ENCODE measurements around the gene FOCAD. TPM values are rescaled to one million over a fixed set of nuclear protein-coding genes. Genes with fewer than 3 reads are reported as not detected.

Gene FOCAD
- total RNA-seq, 1 donor from 2014 or later, result 52.5 TPM

DNA sequence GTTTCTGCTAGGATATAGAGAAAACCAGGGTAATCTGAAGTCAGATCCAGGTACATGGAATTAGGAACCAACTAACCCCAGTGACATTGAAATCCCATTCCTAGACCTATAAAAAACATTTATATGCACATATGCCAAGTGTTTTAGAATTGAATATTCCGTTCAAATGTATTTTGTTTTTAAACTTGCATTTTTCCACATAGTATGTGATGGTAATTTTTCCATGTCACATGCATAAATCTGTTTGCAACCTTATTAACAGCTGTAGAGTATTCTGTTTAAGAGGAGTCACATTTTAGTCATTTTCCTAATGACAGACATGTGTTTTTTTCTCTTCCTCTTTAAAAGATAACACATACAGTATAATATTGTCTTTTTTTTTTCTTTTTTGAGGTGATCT lies 50.2 kb downstream of the FOCAD start:
- no peak for DNase-seq (ENCODE audit: low spot score)

- DNase-seq (ENCODE audit: low spot score), result no peak
These were observed 56.2 kb downstream of the FOCAD start for GRCh38 chr9:20740304-20740703.

GRCh38 chr9:20740929-20741582 lies 57.0 kb downstream of the FOCAD start:
- DNase-seq (ENCODE audit: low spot score), result no peak

- DNase-seq (ENCODE audit: low spot score), result no peak
These were observed 58.8 kb downstream of the FOCAD start for GRCh38 chr9:20742833-20743232.

DNA sequence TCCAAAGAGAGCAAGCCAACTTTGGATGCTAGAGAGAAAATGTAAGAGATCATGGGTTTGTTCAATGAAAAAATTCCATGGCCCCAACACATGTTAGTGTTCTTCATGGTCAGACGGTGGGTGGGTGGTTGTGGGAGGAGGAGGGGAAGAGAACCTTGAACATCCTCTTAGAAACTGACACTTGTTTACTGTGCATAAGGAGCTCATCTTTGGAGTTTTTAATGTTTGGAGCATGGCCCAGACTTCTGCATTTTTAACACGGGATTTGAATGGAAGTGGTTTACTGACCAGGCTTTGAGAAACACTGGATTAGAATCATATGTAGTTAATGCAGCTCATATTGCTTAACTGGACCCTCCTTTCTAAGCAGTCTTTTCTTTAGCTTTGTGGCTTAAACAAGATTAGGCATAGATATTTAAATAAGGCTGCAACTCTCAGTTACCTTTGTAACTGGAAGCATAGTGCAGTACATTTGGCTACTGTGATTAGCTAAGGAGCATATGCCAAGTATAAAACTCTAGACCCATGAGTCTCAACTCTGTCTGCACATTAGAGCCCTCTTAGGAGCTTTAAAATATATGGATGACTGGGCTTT lies 60.1 kb downstream of the FOCAD start:
- DNase-seq (ENCODE audit: low spot score), result peak; percentile 9

GRCh38 chr9:20746967-20747366 lies 62.9 kb downstream of the FOCAD start:
- DNase-seq (ENCODE audit: low spot score), result no peak

DNA sequence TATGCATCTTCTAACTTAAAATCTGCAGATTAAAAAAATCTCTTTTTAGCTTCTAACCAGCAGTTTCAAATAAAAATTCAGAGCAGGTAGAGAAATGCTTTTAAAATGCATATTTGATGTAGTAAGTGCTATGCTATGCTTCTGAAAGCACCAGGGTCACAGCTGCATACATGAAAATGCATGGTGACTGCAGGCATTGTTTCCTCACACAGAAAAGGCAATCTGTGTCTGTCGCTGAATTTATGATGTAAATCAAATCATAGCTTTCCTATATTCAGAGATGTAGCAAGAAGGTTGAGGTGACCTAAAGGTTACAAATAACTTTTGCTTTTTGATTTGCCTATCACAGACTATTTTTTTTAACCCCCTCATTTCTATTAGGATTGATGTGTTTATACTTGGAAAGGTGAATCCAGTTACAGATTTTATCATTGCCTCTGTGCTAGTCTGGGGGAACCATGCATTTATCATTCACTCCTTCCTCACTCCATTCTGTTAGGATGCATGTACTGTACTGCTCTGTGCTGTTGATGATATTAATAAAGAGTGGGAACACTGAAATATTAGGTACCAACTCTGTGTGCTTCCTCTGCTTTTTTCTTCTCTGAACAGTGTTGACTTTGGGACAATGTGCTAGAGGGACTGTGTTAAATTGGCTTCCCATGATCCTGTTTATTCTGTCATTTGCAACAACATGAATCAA lies 65.6 kb downstream of the FOCAD start:
- no peak for DNase-seq (ENCODE audit: low spot score)

DNA sequence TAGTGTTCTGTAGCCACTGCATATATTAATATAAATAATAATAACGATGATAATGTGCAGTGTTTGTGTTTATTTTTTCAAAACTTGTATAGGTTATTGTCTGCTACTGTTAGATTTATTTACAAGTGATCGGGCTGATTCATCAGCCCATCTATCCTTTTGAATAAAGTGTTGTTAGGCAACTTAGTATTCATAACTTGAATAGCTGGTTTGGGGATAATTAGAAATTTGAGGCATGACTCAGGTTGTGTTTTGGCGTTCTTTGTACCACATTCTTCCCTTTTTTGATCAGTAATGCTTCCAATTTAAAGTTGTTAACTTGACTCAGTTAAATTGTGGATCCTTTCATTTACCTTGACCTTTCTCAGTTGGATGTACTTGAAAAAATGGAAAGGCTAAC lies 69.7 kb downstream of the FOCAD start:
- DNase-seq (ENCODE audit: low spot score), result no peak

DNA sequence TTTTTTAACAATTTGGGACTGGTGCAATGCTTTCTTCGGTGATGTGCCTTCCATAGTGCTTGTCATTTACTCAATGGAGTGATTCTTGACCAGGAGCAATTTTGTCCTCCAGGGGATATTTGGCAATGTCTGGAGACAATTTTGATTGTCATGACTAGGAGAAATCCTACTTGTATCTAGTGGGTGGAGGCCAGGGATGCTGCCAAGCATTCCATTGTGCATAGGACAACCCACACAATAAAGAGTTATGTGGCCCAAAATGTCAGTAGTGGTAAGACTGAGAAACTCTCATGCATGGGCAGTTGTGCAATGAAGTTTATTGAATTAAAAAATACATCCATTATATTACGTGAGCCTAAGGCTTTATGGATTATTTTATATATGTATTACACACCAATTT lies 70.5 kb downstream of the FOCAD start:
- DNase-seq (ENCODE audit: low spot score), result no peak

- peak; percentile 45 for DNase-seq (ENCODE audit: low spot score)
These were observed 76.3 kb downstream of the FOCAD start for GRCh38 chr9:20760246-20760891.

DNA sequence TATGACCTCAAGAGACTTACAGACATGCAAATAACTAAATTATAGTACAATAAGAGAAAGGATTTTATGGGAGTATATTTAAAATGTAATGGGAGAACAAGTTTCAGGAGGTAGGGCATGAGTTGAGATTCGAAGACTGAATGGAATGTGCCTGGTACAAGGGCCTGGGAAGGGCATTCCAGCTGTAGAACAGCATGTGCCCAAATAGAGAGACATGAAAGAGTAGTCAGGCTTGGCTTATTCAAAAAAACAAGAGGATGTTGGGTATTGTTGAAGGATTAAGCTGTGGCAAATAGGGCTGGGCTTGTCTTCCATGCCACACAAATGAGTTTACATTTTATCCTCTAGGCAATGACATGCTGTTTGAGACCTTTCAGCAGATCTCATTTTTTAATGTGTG lies 86.9 kb downstream of the FOCAD start:
- no peak for DNase-seq (ENCODE audit: low spot score)

- DNase-seq (ENCODE audit: low spot score), result no peak
These were observed 87.7 kb downstream of the FOCAD start for GRCh38 chr9:20771729-20772128.

- no peak for DNase-seq (ENCODE audit: low spot score)
These were observed 91.6 kb downstream of the FOCAD start for GRCh38 chr9:20775683-20776082.

DNA sequence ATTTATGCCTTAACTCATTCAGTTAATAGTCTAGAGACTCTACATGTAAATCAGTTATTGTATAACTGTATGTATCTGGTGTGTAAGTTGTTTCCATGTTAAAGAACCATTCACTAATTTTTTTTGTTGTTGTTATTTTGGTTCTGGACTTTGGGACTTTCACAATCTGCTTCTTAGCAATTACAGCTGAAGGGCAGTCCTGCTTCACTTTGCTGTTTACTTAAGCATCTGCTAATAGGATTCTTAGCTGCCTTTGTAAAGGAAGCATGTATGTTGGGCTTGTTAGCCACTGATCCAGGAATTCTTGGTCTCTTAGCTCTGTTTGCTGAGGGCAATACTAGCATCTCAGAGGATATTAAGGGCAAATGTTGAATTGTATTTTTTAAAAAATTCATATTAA lies 97.0 kb downstream of the FOCAD start:
- DNase-seq (ENCODE audit: low spot score), result no peak

GRCh38 chr9:20782289-20782688 lies 98.2 kb downstream of the FOCAD start:
- no peak for DNase-seq (ENCODE audit: low spot score)

DNA sequence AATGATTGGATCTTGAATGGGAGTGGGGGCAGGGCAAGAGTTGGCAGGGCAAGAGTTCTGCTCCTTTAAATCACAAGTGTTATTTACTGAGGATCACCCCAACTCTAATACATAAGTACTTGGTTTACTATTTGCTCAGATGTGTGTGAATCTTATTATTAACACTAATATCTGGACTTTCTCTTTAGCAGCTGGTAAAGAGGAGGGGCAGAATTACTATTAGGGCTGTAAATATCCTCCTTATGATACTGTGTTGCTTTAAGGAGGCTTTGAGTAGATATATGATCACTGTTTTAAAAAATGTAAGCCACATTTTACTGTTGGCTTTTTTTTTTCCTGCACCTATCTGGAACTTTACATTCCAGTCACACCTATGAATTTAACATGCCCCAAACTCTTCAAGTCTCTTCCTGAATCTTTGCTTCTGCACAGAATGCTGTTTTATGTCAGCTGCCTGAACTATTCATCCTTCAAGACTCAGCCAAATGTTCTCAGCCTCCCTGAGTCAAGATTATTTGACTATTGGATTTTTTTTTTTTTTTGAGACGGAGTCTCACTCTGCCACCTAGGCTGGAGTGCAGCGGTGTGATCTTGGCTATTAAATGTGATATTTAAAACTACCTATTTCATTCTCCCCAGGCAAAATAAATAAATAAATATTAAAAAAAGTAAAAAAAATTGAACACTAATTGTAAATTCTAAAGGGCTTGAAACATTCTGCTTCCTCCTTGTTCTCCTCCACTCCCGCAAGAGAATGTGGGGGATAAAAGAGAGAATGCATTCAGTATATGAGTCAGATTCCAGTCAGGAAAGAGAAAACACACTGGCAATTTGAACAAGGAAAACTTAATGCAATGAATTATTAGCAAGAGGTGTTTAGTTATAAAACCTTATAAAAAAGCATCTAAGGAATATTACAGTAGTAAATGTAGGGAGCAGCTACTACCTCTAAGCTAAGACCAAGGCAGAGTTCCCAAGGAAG lies 99.3 kb downstream of the FOCAD start:
- peak; percentile 75 for DNase-seq (ENCODE audit: low spot score)

DNA sequence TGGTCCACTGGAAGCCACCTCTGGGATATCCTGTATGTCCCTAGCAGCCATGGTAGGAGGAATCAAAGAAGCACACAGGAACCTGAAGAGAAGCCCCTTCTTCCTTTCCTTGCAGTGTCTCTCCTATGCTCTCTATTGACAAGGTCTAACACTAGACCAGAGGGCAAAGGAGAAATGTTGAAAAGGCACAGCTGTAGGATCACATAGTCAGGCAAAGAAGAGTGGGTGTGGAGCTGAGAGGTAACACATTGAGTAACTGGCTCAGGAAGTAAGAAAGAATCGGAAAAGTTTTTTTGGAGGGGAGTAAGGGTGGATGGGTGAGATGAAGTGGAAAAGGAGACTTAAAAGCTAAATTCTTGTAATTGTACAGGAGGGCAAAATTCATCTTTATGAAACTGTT lies 100.1 kb downstream of the FOCAD start:
- DNase-seq (ENCODE audit: low spot score), result no peak

GRCh38 chr9:20786807-20787206 lies 102.7 kb downstream of the FOCAD start:
- DNase-seq (ENCODE audit: low spot score), result no peak

GRCh38 chr9:20788526-20789451 lies 104.7 kb downstream of the FOCAD start:
- no peak for DNase-seq (ENCODE audit: low spot score)

GRCh38 chr9:20790721-20791120 lies 106.7 kb downstream of the FOCAD start:
- peak; percentile 73 for DNase-seq (ENCODE audit: low spot score)
